ENCODE results near the gene PCSK5.

DNA sequence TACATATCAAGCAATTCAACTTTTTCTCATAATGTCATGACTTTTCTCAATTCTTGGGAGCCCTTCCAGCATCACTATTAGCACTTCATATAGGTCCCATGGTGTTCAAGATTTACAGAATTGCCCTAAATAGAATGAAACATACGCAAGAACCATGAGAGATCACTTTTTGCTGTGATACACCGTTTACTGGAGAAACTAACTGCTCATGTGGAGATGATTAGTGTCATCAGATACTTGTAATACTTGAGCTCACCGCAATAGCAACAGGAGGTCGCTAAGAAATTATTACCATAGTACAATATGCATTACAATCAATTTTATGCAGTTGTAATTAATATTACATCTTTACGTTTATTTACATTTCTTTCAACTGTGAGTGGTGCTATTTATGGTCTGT lies 4.8 kb upstream of the PCSK5 start:
- no peak for TF ChIP-seq SIN3A (IDR thresholded peaks at IDR 0.05; ENCODE audit: low read depth)
- no peak for TF ChIP-seq RAD21 (IDR thresholded peaks at IDR 0.05; ENCODE audit: low read depth)
- TF ChIP-seq, protein P1, sequence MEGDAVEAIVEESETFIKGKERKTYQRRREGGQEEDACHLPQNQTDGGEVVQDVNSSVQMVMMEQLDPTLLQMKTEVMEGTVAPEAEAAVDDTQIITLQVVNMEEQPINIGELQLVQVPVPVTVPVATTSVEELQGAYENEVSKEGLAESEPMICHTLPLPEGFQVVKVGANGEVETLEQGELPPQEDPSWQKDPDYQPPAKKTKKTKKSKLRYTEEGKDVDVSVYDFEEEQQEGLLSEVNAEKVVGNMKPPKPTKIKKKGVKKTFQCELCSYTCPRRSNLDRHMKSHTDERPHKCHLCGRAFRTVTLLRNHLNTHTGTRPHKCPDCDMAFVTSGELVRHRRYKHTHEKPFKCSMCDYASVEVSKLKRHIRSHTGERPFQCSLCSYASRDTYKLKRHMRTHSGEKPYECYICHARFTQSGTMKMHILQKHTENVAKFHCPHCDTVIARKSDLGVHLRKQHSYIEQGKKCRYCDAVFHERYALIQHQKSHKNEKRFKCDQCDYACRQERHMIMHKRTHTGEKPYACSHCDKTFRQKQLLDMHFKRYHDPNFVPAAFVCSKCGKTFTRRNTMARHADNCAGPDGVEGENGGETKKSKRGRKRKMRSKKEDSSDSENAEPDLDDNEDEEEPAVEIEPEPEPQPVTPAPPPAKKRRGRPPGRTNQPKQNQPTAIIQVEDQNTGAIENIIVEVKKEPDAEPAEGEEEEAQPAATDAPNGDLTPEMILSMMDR (IDR thresholded peaks at IDR 0.05 in 2 of 3, conservative IDR thresholded peaks at IDR 0.05 in 1 of 3; ENCODE audit: borderline replicate concordance in 1 of 3, insufficient read depth in 1 of 3, low read depth in 2 of 3, low read length in 2 of 3): no peak
- TF ChIP-seq EZH2phosphoT487 (IDR thresholded peaks at IDR 0.05; ENCODE audit: borderline replicate concordance): no peak
- no peak for TF ChIP-seq POLR2A (IDR thresholded peaks at IDR 0.05; ENCODE audit: borderline replicate concordance, extremely low read depth, insufficient read depth, insufficient read length)
- no peak for TF ChIP-seq EZH2 (IDR thresholded peaks at IDR 0.05)
- no peak for TF ChIP-seq JUND (IDR thresholded peaks at IDR 0.05)
- no peak for TF ChIP-seq ZFX (IDR thresholded peaks at IDR 0.05)
- TF ChIP-seq, protein P2, sequence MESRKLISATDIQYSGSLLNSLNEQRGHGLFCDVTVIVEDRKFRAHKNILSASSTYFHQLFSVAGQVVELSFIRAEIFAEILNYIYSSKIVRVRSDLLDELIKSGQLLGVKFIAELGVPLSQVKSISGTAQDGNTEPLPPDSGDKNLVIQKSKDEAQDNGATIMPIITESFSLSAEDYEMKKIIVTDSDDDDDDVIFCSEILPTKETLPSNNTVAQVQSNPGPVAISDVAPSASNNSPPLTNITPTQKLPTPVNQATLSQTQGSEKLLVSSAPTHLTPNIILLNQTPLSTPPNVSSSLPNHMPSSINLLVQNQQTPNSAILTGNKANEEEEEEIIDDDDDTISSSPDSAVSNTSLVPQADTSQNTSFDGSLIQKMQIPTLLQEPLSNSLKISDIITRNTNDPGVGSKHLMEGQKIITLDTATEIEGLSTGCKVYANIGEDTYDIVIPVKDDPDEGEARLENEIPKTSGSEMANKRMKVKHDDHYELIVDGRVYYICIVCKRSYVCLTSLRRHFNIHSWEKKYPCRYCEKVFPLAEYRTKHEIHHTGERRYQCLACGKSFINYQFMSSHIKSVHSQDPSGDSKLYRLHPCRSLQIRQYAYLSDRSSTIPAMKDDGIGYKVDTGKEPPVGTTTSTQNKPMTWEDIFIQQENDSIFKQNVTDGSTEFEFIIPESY (IDR thresholded peaks at IDR 0.05; ENCODE audit: extremely low read depth, insufficient replicate concordance, low read length): no peak
- no peak for TF ChIP-seq POLR2AphosphoS5 (IDR thresholded peaks at IDR 0.05; ENCODE audit: low read depth, low read length)
- TF ChIP-seq CEBPB (IDR thresholded peaks at IDR 0.05; ENCODE audit: low read depth): no peak
- TF ChIP-seq, protein P3, sequence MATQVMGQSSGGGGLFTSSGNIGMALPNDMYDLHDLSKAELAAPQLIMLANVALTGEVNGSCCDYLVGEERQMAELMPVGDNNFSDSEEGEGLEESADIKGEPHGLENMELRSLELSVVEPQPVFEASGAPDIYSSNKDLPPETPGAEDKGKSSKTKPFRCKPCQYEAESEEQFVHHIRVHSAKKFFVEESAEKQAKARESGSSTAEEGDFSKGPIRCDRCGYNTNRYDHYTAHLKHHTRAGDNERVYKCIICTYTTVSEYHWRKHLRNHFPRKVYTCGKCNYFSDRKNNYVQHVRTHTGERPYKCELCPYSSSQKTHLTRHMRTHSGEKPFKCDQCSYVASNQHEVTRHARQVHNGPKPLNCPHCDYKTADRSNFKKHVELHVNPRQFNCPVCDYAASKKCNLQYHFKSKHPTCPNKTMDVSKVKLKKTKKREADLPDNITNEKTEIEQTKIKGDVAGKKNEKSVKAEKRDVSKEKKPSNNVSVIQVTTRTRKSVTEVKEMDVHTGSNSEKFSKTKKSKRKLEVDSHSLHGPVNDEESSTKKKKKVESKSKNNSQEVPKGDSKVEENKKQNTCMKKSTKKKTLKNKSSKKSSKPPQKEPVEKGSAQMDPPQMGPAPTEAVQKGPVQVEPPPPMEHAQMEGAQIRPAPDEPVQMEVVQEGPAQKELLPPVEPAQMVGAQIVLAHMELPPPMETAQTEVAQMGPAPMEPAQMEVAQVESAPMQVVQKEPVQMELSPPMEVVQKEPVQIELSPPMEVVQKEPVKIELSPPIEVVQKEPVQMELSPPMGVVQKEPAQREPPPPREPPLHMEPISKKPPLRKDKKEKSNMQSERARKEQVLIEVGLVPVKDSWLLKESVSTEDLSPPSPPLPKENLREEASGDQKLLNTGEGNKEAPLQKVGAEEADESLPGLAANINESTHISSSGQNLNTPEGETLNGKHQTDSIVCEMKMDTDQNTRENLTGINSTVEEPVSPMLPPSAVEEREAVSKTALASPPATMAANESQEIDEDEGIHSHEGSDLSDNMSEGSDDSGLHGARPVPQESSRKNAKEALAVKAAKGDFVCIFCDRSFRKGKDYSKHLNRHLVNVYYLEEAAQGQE (IDR thresholded peaks at IDR 0.05; ENCODE audit: low read depth): no peak
- no peak for TF ChIP-seq SP1 (IDR thresholded peaks at IDR 0.05; ENCODE audit: low read depth)
